HG02981 (cell line): ENCODE data around the gene TMEM117.
"Not testable (repeated sequence)": the region's sequence is repeated elsewhere in the genome, so short reads cannot be mapped to it uniquely, and the experiment has no call there.

Experiments
- ATAC-seq: cut with Tn5 transposase; IDR thresholded peaks from one replicate; pipeline ENCODE4 v1.9.1; 2021; ENCODE audit warnings: mild to moderate bottlenecking, moderate library complexity; ENCODE audit not compliant: unreplicated experiment

Gene TMEM117

GRCh38 chr12:44017216-44017615 lies 181.3 kb downstream of the TMEM117 start:
- ATAC-seq = no peak

- no peak for ATAC-seq
Observed at GRCh38 chr12:44019118-44019517, 183.2 kb downstream of the TMEM117 start.

GRCh38 chr12:44020555-44020954 lies 184.7 kb downstream of the TMEM117 start:
- ATAC-seq = no peak

GRCh38 chr12:44021471-44021971 lies 185.6 kb downstream of the TMEM117 start:
- ATAC-seq = peak; percentile 65

- no peak for ATAC-seq
Observed at GRCh38 chr12:44025499-44025898, 189.6 kb downstream of the TMEM117 start.

GRCh38 chr12:44026046-44026445 lies 190.2 kb downstream of the TMEM117 start:
- ATAC-seq = no peak

GRCh38 chr12:44026926-44027325 lies 191.0 kb downstream of the TMEM117 start:
- not testable (repeated sequence) for ATAC-seq

- no peak for ATAC-seq
Observed at GRCh38 chr12:44029194-44029593, 193.3 kb downstream of the TMEM117 start.

GRCh38 chr12:44031472-44032185 lies 195.7 kb downstream of the TMEM117 start:
- no peak for ATAC-seq

- ATAC-seq = no peak
Observed at GRCh38 chr12:44034906-44035305, 199.0 kb downstream of the TMEM117 start.

GRCh38 chr12:44036875-44037443 lies 201.1 kb downstream of the TMEM117 start:
- no peak for ATAC-seq

- ATAC-seq = no peak
Observed at GRCh38 chr12:44038411-44038810, 202.5 kb downstream of the TMEM117 start.

GRCh38 chr12:44044491-44044890 lies 208.6 kb downstream of the TMEM117 start:
- ATAC-seq = not testable (repeated sequence)

GRCh38 chr12:44046732-44047417 lies 211.0 kb downstream of the TMEM117 start:
- no peak for ATAC-seq

- ATAC-seq = no peak
Observed at GRCh38 chr12:44052554-44052953, 216.7 kb downstream of the TMEM117 start.

- ATAC-seq = no peak
Observed at GRCh38 chr12:44053549-44054127, 217.8 kb downstream of the TMEM117 start.

- no peak for ATAC-seq
Observed at GRCh38 chr12:44054281-44054680, 218.4 kb downstream of the TMEM117 start.

GRCh38 chr12:44058366-44058765 lies 222.5 kb downstream of the TMEM117 start:
- no peak for ATAC-seq

- no peak for ATAC-seq
Observed at GRCh38 chr12:44059476-44059875, 223.6 kb downstream of the TMEM117 start.

- no peak for ATAC-seq
Observed at GRCh38 chr12:44063671-44064070, 227.8 kb downstream of the TMEM117 start.

GRCh38 chr12:44076871-44077270 lies 241.0 kb downstream of the TMEM117 start:
- ATAC-seq = no peak

- ATAC-seq = no peak
Observed at GRCh38 chr12:44077294-44077693, 241.4 kb downstream of the TMEM117 start.
